Coronary artery (tissue), 2 donors: ENCODE results near the gene NHERF1.
A peak's percentile ranks its signal among the peaks of the same experiment; 100 is the strongest.

ENCODE experiments used
- DNase-seq: peaks from one replicate; pipeline ENCODE4 v3.0.0-alpha.2; 2017; ENCODE audit warnings: low spot score
- H3K27ac ChIP-seq, 2 donors: fragments of 200-600 bp; sonication (generic); one replicate each; pipeline ENCODE4 v1.5.1; 2016 to 2019
- H3K4me3 ChIP-seq: fragments of 200-600 bp; sonication (generic); 2 replicates; pipeline ENCODE4 v1.5.1; 2016; ENCODE audit warnings: mild to moderate bottlenecking, moderate library complexity
- CTCF ChIP-seq: fragments of 200-600 bp; sonication (generic); IDR thresholded peaks from one replicate; pipeline ENCODE4 v1.5.1; 2019; ENCODE audit warnings: antibody characterized with exemption

Gene NHERF1

GRCh38 chr17:74760404-74761105 lies 12.1 kb downstream of the NHERF1 start:
- Histone ChIP-seq H3K27ac (peak overlapping the region in 1 of 2 donors; percentile 47), H3K4me3 (no peak overlapping the region)
- no peak for DNase-seq
- no peak for TF ChIP-seq CTCF

- no peak for DNase-seq
- no peak for TF ChIP-seq CTCF
- Histone ChIP-seq H3K27ac (peak overlapping the region in 1 of 2 donors; percentile 28), H3K4me3 (no peak overlapping the region)
Observed at GRCh38 chr17:74761419-74761818, 13.0 kb downstream of the NHERF1 start.

- no peak for DNase-seq
- Histone ChIP-seq H3K27ac (no peak overlapping the region), H3K4me3 (no peak overlapping the region)
- no peak for TF ChIP-seq CTCF
Observed at GRCh38 chr17:74761931-74762330, 13.5 kb downstream of the NHERF1 start.

- H3K4me3 ChIP-seq = no peak overlapping the region
- no peak overlapping the region for H3K27ac ChIP-seq
- no peak for DNase-seq
- TF ChIP-seq CTCF = no peak
Observed at GRCh38 chr17:74763565-74764387, 15.3 kb downstream of the NHERF1 start.

GRCh38 chr17:74764751-74765286 lies 16.4 kb downstream of the NHERF1 start:
- no peak for TF ChIP-seq CTCF
- no peak overlapping the region for H3K4me3 ChIP-seq
- DNase-seq = no peak
- no peak overlapping the region for H3K27ac ChIP-seq

- Histone ChIP-seq H3K4me3 (no peak overlapping the region), H3K27ac (no peak overlapping the region)
- DNase-seq = no peak
- no peak for TF ChIP-seq CTCF
Observed at GRCh38 chr17:74766413-74766812, 18.0 kb downstream of the NHERF1 start.
